IPS-18a (cell line): ENCODE measurements around the gene KLHDC7B.

Experiments used
- H3K27ac ChIP-seq: one replicate; pipeline ENCODE4 v1.5.1; 2013; ENCODE audit warnings: low read length
- H3K27me3 ChIP-seq: one replicate; pipeline ENCODE4 v1.6.1; 2013; ENCODE audit warnings: mild to moderate bottlenecking, low read length; ENCODE audit not compliant: control insufficient read depth, insufficient read depth
- H3K36me3 ChIP-seq: one replicate; pipeline ENCODE4 v1.6.1; 2013; ENCODE audit warnings: low read depth, low read length; ENCODE audit not compliant: control insufficient read depth
- H3K4me1 ChIP-seq: one replicate; pipeline ENCODE4 v1.6.1; 2013; ENCODE audit warnings: low read depth, low read length; ENCODE audit not compliant: control insufficient read depth
- H3K4me3 ChIP-seq: one replicate; pipeline ENCODE4 v1.5.1; 2013; ENCODE audit warnings: low read length
- H3K9ac ChIP-seq: one replicate; pipeline ENCODE4 v1.6.1; 2013; ENCODE audit warnings: mild to moderate bottlenecking, low read length, moderate library complexity
- H3K9me3 ChIP-seq: one replicate; pipeline ENCODE4 v1.6.1; 2013; ENCODE audit warnings: low read depth, low read length; ENCODE audit not compliant: control insufficient read depth

KLHDC7B gene

GRCh38 chr22:50597097-50597496 lies 51.4 kb downstream of the KLHDC7B start:
- no peaks in the 10 kb centered on the region for H3K4me1 ChIP-seq
- no peak overlapping the region for H3K27ac ChIP-seq
- H3K36me3 ChIP-seq, result no peaks in the 10 kb centered on the region
- H3K27me3 ChIP-seq, result peaks cover 32% of the 10 kb centered on the region
- H3K9me3 ChIP-seq, result no peaks in the 10 kb centered on the region
- no peak overlapping the region for H3K9ac ChIP-seq
- H3K4me3 ChIP-seq, result no peak overlapping the region

GRCh38 chr22:50599816-50600455 lies 54.2 kb downstream of the KLHDC7B start:
- no peak overlapping the region for H3K9ac ChIP-seq
- no peaks in the 10 kb centered on the region for H3K36me3 ChIP-seq
- H3K4me1 ChIP-seq, result no peaks in the 10 kb centered on the region
- H3K4me3 ChIP-seq, result peak overlapping the region; percentile 13
- no peaks in the 10 kb centered on the region for H3K9me3 ChIP-seq
- H3K27ac ChIP-seq, result no peak overlapping the region
- peaks cover 40% of the 10 kb centered on the region for H3K27me3 ChIP-seq

GRCh38 chr22:50600538-50600937 lies 54.8 kb downstream of the KLHDC7B start, which contains the start of gene MAPK8IP2:
Gene MAPK8IP2 (plus strand): TSS chr22:50600793. CDS start chr22:50600819, 26 bp downstream.
- H3K36me3 ChIP-seq, result no peaks in the 10 kb centered on the region
- no peak within 1 kb of the TSS for H3K9ac ChIP-seq
- no peaks in the 10 kb centered on the region for H3K9me3 ChIP-seq
- peak within 1 kb of the TSS; percentile 42 for H3K4me3 ChIP-seq
- H3K27ac ChIP-seq, result no peak within 1 kb of the TSS
- peaks cover 40% of the 10 kb centered on the region for H3K27me3 ChIP-seq
- no peaks in the 10 kb centered on the region for H3K4me1 ChIP-seq
